ENCODE results near the gene LAMB3.

LAMB3 gene

GRCh38 chr1:209626346-209627026 is 25.7 kb downstream of the LAMB3 start:
- no peak for TF ChIP-seq CTCF (IDR thresholded peaks at IDR 0.05; ENCODE audit: control extremely low read depth, extremely low read depth, low read depth, missing control alignments)
- no peak for DNase-seq (ENCODE audit: extremely low spot score)
- CTCF ChIA-PET = interaction anchor here (0.7 to 10.3 kb wide), 14 partner anchors 9 to 132 kb away, joined by 3 to 144 read pairs (median 4); partner anchors contain the start of gene CAMK1G
- POLR2A ChIA-PET = no interaction called here

GRCh38 chr1:209625791-209626285 is 26.4 kb downstream of the LAMB3 start:
- TF ChIP-seq CTCF (IDR thresholded peaks at IDR 0.05; ENCODE audit: control extremely low read depth, extremely low read depth, low read depth, missing control alignments) = no peak
- ChIA-PET CTCF (interaction anchor here (0.8 to 10.3 kb wide), 3 partner anchors 27 to 67 kb away, joined by 3 to 144 read pairs (median 4); partner anchors contain the start of gene CAMK1G), POLR2A (no interaction called here)
- DNase-seq (ENCODE audit: extremely low spot score) = no peak

GRCh38 chr1:209624558-209625549 is 27.4 kb downstream of the LAMB3 start:
- DNase-seq (ENCODE audit: extremely low spot score) = no peak
- no peak for TF ChIP-seq CTCF (IDR thresholded peaks at IDR 0.05; ENCODE audit: control extremely low read depth, extremely low read depth, low read depth, missing control alignments)
- ChIA-PET CTCF (interaction anchor here (0.8 to 10.3 kb wide), 10 partner anchors 9 to 123 kb away, joined by 3 to 144 read pairs (median 7); partner anchors contain the start of genes CAMK1G and HSD11B1), POLR2A (no interaction called here)

- POLR2A ChIA-PET = no interaction called here
- CTCF ChIA-PET = interaction anchor here (1.3 to 10.3 kb wide), 11 partner anchors 11 to 125 kb away, joined by 4 to 144 read pairs (median 7); partner anchors contain the start of genes CAMK1G and HSD11B1
- TF ChIP-seq CTCF (IDR thresholded peaks at IDR 0.05; ENCODE audit: control extremely low read depth, extremely low read depth, low read depth, missing control alignments) = no peak
- no peak for DNase-seq (ENCODE audit: extremely low spot score)
Measured at GRCh38 chr1:209622841-209623829, 29.1 kb downstream of the LAMB3 start.

- ChIA-PET CTCF (interaction anchor here (1.0 to 3.8 kb wide), 3 partner anchors 12 to 67 kb away, joined by 3 to 28 read pairs (median 8); no protein-coding TSS in a partner anchor), POLR2A (no interaction called here)
- no peak for DNase-seq (ENCODE audit: extremely low spot score)
- no peak for TF ChIP-seq CTCF (IDR thresholded peaks at IDR 0.05; ENCODE audit: control extremely low read depth, extremely low read depth, low read depth, missing control alignments)
Measured at GRCh38 chr1:209621741-209622655, 30.2 kb downstream of the LAMB3 start.
